HepG2 (cell line): Measurements from ENCODE around the gene DROSHA. TPM values are rescaled to one million over a fixed set of nuclear protein-coding genes. Genes with fewer than 3 reads are reported as not detected.

ENCODE experiments used
- ATAC-seq: fragments of 200-7000 bp; cut with Tn5 transposase; 3 replicates; pipeline ENCODE4 v1.9.1; 2020; ENCODE audit warnings: mild to moderate bottlenecking, moderate library complexity
- BruUV-seq: library from RNA; stranded (reverse); fragments of 400-500 nt; replicated peaks from 2 replicates; lab custom pipeline; 2021; lab: Mats Ljungman, UMichigan
- CTCF ChIA-PET: fragments of 300-600 bp; formaldehyde crosslinking; extraction: SDS; loops from one replicate; lab custom pipeline; 2021; ENCODE audit warnings: low total read pairs, inconsistent platforms, low intra/inter-chr PET ratio; lab: Yijun Ruan, JAX
- POLR2A ChIA-PET: fragments of 350-600 bp; sonication (Branson Sonifier 250); formaldehyde crosslinking; loops from one replicate; lab custom pipeline; 2020; ENCODE audit warnings: antibody characterized with exemption, inconsistent platforms; lab: Yijun Ruan, JAX
- DNase-seq: peaks from one replicate; pipeline ENCODE4 v3.0.0-alpha.2; 2015; ENCODE audit warnings: low spot score
- FAIRE-seq: peaks from 3 replicates; lab custom pipeline; 2011; peaks lifted over from hg19 to GRCh38; lab: Jason Lieb, UNC
- H2AFZ ChIP-seq: one replicate; pipeline ENCODE4 v1.6.1; 2011; ENCODE audit warnings: low read length, inconsistent platforms
- H3K27ac ChIP-seq: fragments of 300-600 bp; 3 replicates; pipeline ENCODE4 v1.8.0; 2011; ENCODE audit warnings: mixed run types, mild to moderate bottlenecking, mixed read lengths, low read length, inconsistent platforms; ENCODE audit not compliant: insufficient read depth; ENCODE audit errors: extremely low read length
- H3K27me3 ChIP-seq, 2 experiments: fragments of 200-600 bp in 1 of 2; 2 replicates in 1 of 2; 3 replicates in 1 of 2; pipeline versions ENCODE4 v1.6.0 to v1.8.0; 2011; ENCODE audit warnings: low read length in 2 of 2, mild to moderate bottlenecking in 2 of 2, moderate library complexity in 2 of 2, inconsistent platforms in 1 of 2; ENCODE audit not compliant: insufficient read depth in 2 of 2, control insufficient read depth in 1 of 2
- H3K36me3 ChIP-seq, 2 experiments: fragments of 200-600 bp in 1 of 2; replicated peaks in 1 of 2; 2 replicates in 1 of 2; 3 replicates in 1 of 2; pipeline versions ENCODE4 v1.5.1 to v1.8.0; 2011; ENCODE audit warnings: low read length in 2 of 2, inconsistent platforms in 1 of 2; ENCODE audit not compliant: insufficient read depth in 2 of 2, control insufficient read depth in 1 of 2
- H3K4me1 ChIP-seq: 2 replicates; pipeline ENCODE4 v1.5.1; 2012; ENCODE audit warnings: low read length, inconsistent platforms; ENCODE audit not compliant: insufficient read depth
- H3K4me2 ChIP-seq: 2 replicates; pipeline ENCODE4 v1.6.0; 2011; ENCODE audit warnings: low read depth, low read length, inconsistent platforms
- H3K4me3 ChIP-seq, 3 experiments: fragments of 200-600 bp in 1 of 3; sonication (generic), shearing (Covaris generic) in 1 of 3; replicated peaks in 1 of 3; 2 replicates each; pipeline ENCODE4 v1.5.1; 2011 to 2016; ENCODE audit warnings: low read length in 3 of 3, inconsistent platforms in 2 of 3, low read depth in 2 of 3, mild to moderate bottlenecking in 2 of 3, control low read depth in 1 of 3, mixed read lengths in 1 of 3; ENCODE audit not compliant: insufficient read depth in 1 of 3
- H3K79me2 ChIP-seq: one replicate; pipeline ENCODE4 v1.6.1; 2011; ENCODE audit warnings: low read length, inconsistent platforms; ENCODE audit not compliant: insufficient read depth
- H3K9ac ChIP-seq: 2 replicates; pipeline ENCODE4 v1.6.0; 2011; ENCODE audit warnings: mild to moderate bottlenecking, low read depth, low read length, inconsistent platforms; ENCODE audit not compliant: insufficient read depth
- H3K9me3 ChIP-seq: 2 replicates; pipeline ENCODE4 v1.5.1; 2012; ENCODE audit warnings: mild to moderate bottlenecking, low read length
- H4K20me1 ChIP-seq: 2 replicates; pipeline ENCODE4 v1.6.0; 2011; ENCODE audit warnings: inconsistent platforms, mild to moderate bottlenecking, low read length, moderate library complexity; ENCODE audit not compliant: insufficient read depth
- ATF1 ChIP-seq: IDR thresholded peaks from 2 replicates; pipeline ENCODE4 v1.6.1; 2016; ENCODE audit warnings: mild to moderate bottlenecking, control low read depth
- BRD4 ChIP-seq: sonication (generic); formaldehyde crosslinking; IDR thresholded peaks from 2 replicates; pipeline ENCODE4 v1.4.0; 2020; ENCODE audit warnings: missing genetic modification reagents
- FIP1L1 ChIP-seq: fragments of 200-400 bp; formaldehyde crosslinking; IDR thresholded peaks from 2 replicates; pipeline ENCODE4 v1.6.1; 2018; ENCODE audit warnings: low read depth, mild to moderate bottlenecking, low read length, moderate library complexity, borderline replicate concordance; ENCODE audit not compliant: insufficient read depth
- HINFP ChIP-seq: sonication (generic); formaldehyde crosslinking; IDR thresholded peaks from 2 replicates; pipeline ENCODE4 v1.4.0; 2020; ENCODE audit warnings: low read depth, mild to moderate bottlenecking, missing genetic modification reagents
- HOXA7 ChIP-seq: sonication (generic); formaldehyde crosslinking; IDR thresholded peaks from 2 replicates; pipeline ENCODE4 v1.8.1; 2022; ENCODE audit warnings: mild to moderate bottlenecking, missing genetic modification reagents, moderate library complexity
- NR0B2 ChIP-seq: sonication (generic); formaldehyde crosslinking; IDR thresholded peaks from 2 replicates; pipeline ENCODE4 v1.4.0; 2020; ENCODE audit warnings: mild to moderate bottlenecking, missing genetic modification reagents
- ZNF496 ChIP-seq: sonication (generic); formaldehyde crosslinking; IDR thresholded peaks from 2 replicates; pipeline ENCODE4 v1.8.1; 2023; ENCODE audit warnings: mild to moderate bottlenecking, moderate library complexity, missing genetic modification reagents; ENCODE audit not compliant: insufficient replicate concordance
- WGBS: methylation state at CpG from one replicate; pipeline ENCODE4 v1.1.6; 2017; ENCODE audit warnings: low lambda C conversion rate; 5-methylcytosine and 5-hydroxymethylcytosine counted together
- in situ Hi-C: cut with HindIII; loops from 2 replicates; pipeline ENCODE4 v1.10.0; 2017; ENCODE audit warnings: low pct_unique_long_range_greater_than_20kb; ENCODE audit not compliant: extremely low pct_ligation_motif_present
- intact Hi-C: fragments of 100-400 bp; cut with micrococcal nuclease; formaldehyde crosslinking; loops from one replicate; pipeline ENCODE4 v1.10.0; 2022; ENCODE audit not compliant: unreplicated experiment
- polyA plus RNA-seq, 8 experiments: library from polyadenylated mRNA; depleted of rRNA in 3 of 8; stranded (reverse) in 7 of 8; unstranded in 1 of 8; fragments of >200 nt; fragmentation: Illumina TruSeq in 4 of 8; extraction: Trizol in 4 of 8; gene quantifications; 2 replicates each; pipeline versions ENCODE4 v1.2.1 to v1.2.3, GENCODE V29; 2011 to 2016; ENCODE audit warnings: low read depth in 4 of 8, missing spikeins in 1 of 8, mixed read lengths in 1 of 8; ENCODE audit not compliant: insufficient read depth in 1 of 8
- total RNA-seq, 5 experiments: library from RNA; depleted of rRNA; stranded (reverse); fragments of >200 nt; fragmentation: Illumina TruSeq; extraction: Trizol; gene quantifications; 2 replicates each; pipeline ENCODE4 v1.2.3, GENCODE V29; 2016; ENCODE audit warnings: low read depth in 1 of 5

DROSHA gene
- total and polyA plus RNA-seq, 2 of the 13 experiments (the other 11 are each of a cell fraction or from before 2014, with no cell fraction given), result 22.3 to 29.4 TPM

GRCh38 chr5:31453522-31453921, 78.4 kb downstream of the DROSHA start:
- Histone ChIP-seq H3K27me3 (no peaks in the 10 kb centered on the region), H3K4me3 (no peak overlapping the region), H3K9ac (no peak overlapping the region), H4K20me1 (no peaks in the 10 kb centered on the region), H3K4me2 (no peak overlapping the region), H2AFZ (no peak overlapping the region), H3K79me2 (no peaks in the 10 kb centered on the region), H3K27ac (no peak overlapping the region), H3K4me1 (no peaks in the 10 kb centered on the region), H3K9me3 (peaks cover 18% of the 10 kb centered on the region; the same call in 1 of the 2 replicates), H3K36me3 (peaks cover 3 to 35% of the 10 kb centered on the region in 2 experiments; a peak in 3 of 5 replicates)
- DNase-seq (no peak), ATAC-seq (no peak), FAIRE-seq (no peak)
- TF ChIP-seq ZNF496, result no peak
- ChIA-PET POLR2A (no interaction called here), CTCF (no interaction called here)
- intact Hi-C loops (no loop called here), in situ Hi-C loops (no loop called here)
- no TSS peak for BruUV-seq
- 100% methylated on average over 2 of the region's 2 CpGs for WGBS

GRCh38 chr5:31452314-31452713, 79.6 kb downstream of the DROSHA start:
- Histone ChIP-seq H3K27me3 (no peaks in the 10 kb centered on the region), H3K27ac (no peak overlapping the region), H3K9ac (no peak overlapping the region), H3K4me3 (no peak overlapping the region), H2AFZ (no peak overlapping the region), H4K20me1 (no peaks in the 10 kb centered on the region), H3K9me3 (peaks cover 18% of the 10 kb centered on the region; the same call in 1 of the 2 replicates), H3K4me1 (no peaks in the 10 kb centered on the region), H3K36me3 (peaks cover 2 to 46% of the 10 kb centered on the region in 2 experiments; a peak in 3 of 5 replicates), H3K4me2 (no peak overlapping the region), H3K79me2 (no peaks in the 10 kb centered on the region)
- FAIRE-seq, result no peak
- no peak for TF ChIP-seq FIP1L1
- TF ChIP-seq ATF1, result no peak
- TF ChIP-seq BRD4 (CRISPR knock-in tag), result no peak
- TF ChIP-seq HOXA7, result no peak
- no peak for TF ChIP-seq HINFP (CRISPR knock-in tag)
- TF ChIP-seq NR0B2, result no peak
- BruUV-seq, result no TSS peak
- in situ Hi-C loops (no loop called here), intact Hi-C loops (no loop called here)
- ChIA-PET CTCF (no interaction called here), POLR2A (no interaction called here)
- no peak for ATAC-seq
- WGBS, result 79% methylated on average over 1 of the region's 1 CpG
- no peak for DNase-seq
